Skeletal muscle satellite cell (primary cell): ENCODE results near the gene CIAO2A.
"Not testable (repeated sequence)": the region's sequence is repeated elsewhere in the genome, so short reads cannot be mapped to it uniquely, and the experiment has no call there.

Experiments used
- H3K27me3 ChIP-seq: 2 replicates; pipeline ENCODE4 v1.7.0; 2013; ENCODE audit warnings: low read length; ENCODE audit not compliant: control insufficient read depth, insufficient read depth
- H3K36me3 ChIP-seq: 2 replicates; pipeline ENCODE4 v1.7.0; 2013; ENCODE audit warnings: mild to moderate bottlenecking, control low read depth, low read length; ENCODE audit not compliant: insufficient read depth
- H3K4me1 ChIP-seq: 2 replicates; pipeline ENCODE4 v1.7.0; 2013; ENCODE audit warnings: low read length; ENCODE audit not compliant: control insufficient read depth, insufficient read depth
- H3K4me2 ChIP-seq: 2 replicates; pipeline ENCODE4 v1.7.0; 2013; ENCODE audit warnings: mild to moderate bottlenecking, low read length
- H3K4me3 ChIP-seq: 2 replicates; pipeline ENCODE4 v1.7.0; 2013; ENCODE audit warnings: low read length
- H3K9ac ChIP-seq: 2 replicates; pipeline ENCODE4 v1.7.0; 2013; ENCODE audit warnings: mild to moderate bottlenecking, low read depth, low read length, moderate library complexity
- H3K9me3 ChIP-seq: replicated peaks from 2 replicates; pipeline ENCODE4 v1.7.0; 2013; ENCODE audit warnings: mild to moderate bottlenecking, control low read depth, low read length

Gene CIAO2A

GRCh38 chr15:64068133-64068532 is 25.5 kb downstream of the CIAO2A start:
- Histone ChIP-seq H3K36me3 (peaks cover 8% of the 10 kb centered on the region), H3K9ac (no peak overlapping the region), H3K4me1 (peaks cover 46% of the 10 kb centered on the region), H3K27me3 (no peaks in the 10 kb centered on the region), H3K4me3 (no peak overlapping the region), H3K4me2 (no peak overlapping the region), H3K9me3 (no peaks in the 10 kb centered on the region)

GRCh38 chr15:64067564-64068030 is 26.0 kb downstream of the CIAO2A start:
- H3K4me2 ChIP-seq = peak overlapping the region; percentile 11
- peaks cover 41% of the 10 kb centered on the region for H3K4me1 ChIP-seq
- peaks cover 8% of the 10 kb centered on the region for H3K36me3 ChIP-seq
- H3K9ac ChIP-seq = no peak overlapping the region
- H3K27me3 ChIP-seq = no peaks in the 10 kb centered on the region
- no peak overlapping the region for H3K4me3 ChIP-seq
- H3K9me3 ChIP-seq = no peaks in the 10 kb centered on the region

GRCh38 chr15:64066451-64066850 is 27.2 kb downstream of the CIAO2A start:
- H3K4me1 ChIP-seq = peaks cover 30% of the 10 kb centered on the region
- H3K4me2 ChIP-seq = no peak overlapping the region

GRCh38 chr15:64060716-64061115 is 32.9 kb downstream of the CIAO2A start:
- Histone ChIP-seq H3K27me3 (no peaks in the 10 kb centered on the region), H3K9me3 (no peaks in the 10 kb centered on the region), H3K36me3 (no peaks in the 10 kb centered on the region), H3K4me2 (no peak overlapping the region), H3K4me3 (no peak overlapping the region), H3K4me1 (peaks cover 5% of the 10 kb centered on the region), H3K9ac (no peak overlapping the region)

More at GRCh38 chr15:64066451-64066850, 27.2 kb downstream of the CIAO2A start:
- H3K36me3 ChIP-seq = no peaks in the 10 kb centered on the region
- no peak overlapping the region for H3K4me3 ChIP-seq
- H3K27me3 ChIP-seq = no peaks in the 10 kb centered on the region
- H3K9me3 ChIP-seq = no peaks in the 10 kb centered on the region
- H3K9ac ChIP-seq = no peak overlapping the region

- not testable (repeated sequence) for H3K27me3 ChIP-seq, H3K4me1 ChIP-seq, H3K4me3 ChIP-seq, H3K9ac ChIP-seq, H3K9me3 ChIP-seq, H3K36me3 ChIP-seq, H3K4me2 ChIP-seq
These were observed 34.5 kb downstream of the CIAO2A start for GRCh38 chr15:64059104-64059503.

GRCh38 chr15:64058279-64058678 is 35.4 kb downstream of the CIAO2A start:
- Histone ChIP-seq H3K4me3 (no peak overlapping the region), H3K4me1 (peaks cover 5% of the 10 kb centered on the region), H3K36me3 (no peaks in the 10 kb centered on the region)

GRCh38 chr15:64053674-64054073 is 40.0 kb downstream of the CIAO2A start:
- not testable (repeated sequence) for H3K27me3 ChIP-seq, H3K4me1 ChIP-seq, H3K9me3 ChIP-seq, H3K4me3 ChIP-seq, H3K36me3 ChIP-seq, H3K9ac ChIP-seq, H3K4me2 ChIP-seq

More at GRCh38 chr15:64058279-64058678, 35.4 kb downstream of the CIAO2A start:
- Histone ChIP-seq H3K27me3 (no peaks in the 10 kb centered on the region), H3K9ac (no peak overlapping the region), H3K9me3 (no peaks in the 10 kb centered on the region), H3K4me2 (no peak overlapping the region)

GRCh38 chr15:64052925-64053491 is 40.6 kb downstream of the CIAO2A start:
- no peak overlapping the region for H3K9ac ChIP-seq
- no peaks in the 10 kb centered on the region for H3K36me3 ChIP-seq
- no peak overlapping the region for H3K4me3 ChIP-seq
- H3K27me3 ChIP-seq = peaks cover 11% of the 10 kb centered on the region
- no peaks in the 10 kb centered on the region for H3K4me1 ChIP-seq
- H3K9me3 ChIP-seq = no peaks in the 10 kb centered on the region
- H3K4me2 ChIP-seq = no peak overlapping the region

- no peaks in the 10 kb centered on the region for H3K9me3 ChIP-seq
- peaks cover 15% of the 10 kb centered on the region for H3K27me3 ChIP-seq
- no peak overlapping the region for H3K4me3 ChIP-seq
- no peak overlapping the region for H3K4me2 ChIP-seq
- peaks cover 4% of the 10 kb centered on the region for H3K4me1 ChIP-seq
- H3K36me3 ChIP-seq = no peaks in the 10 kb centered on the region
- H3K9ac ChIP-seq = no peak overlapping the region
These were observed 42.0 kb downstream of the CIAO2A start for GRCh38 chr15:64051407-64052259.

- Histone ChIP-seq H3K4me1 (peaks cover 6% of the 10 kb centered on the region), H3K9me3 (no peaks in the 10 kb centered on the region), H3K27me3 (peaks cover 15% of the 10 kb centered on the region), H3K36me3 (no peaks in the 10 kb centered on the region), H3K9ac (no peak overlapping the region), H3K4me3 (no peak overlapping the region), H3K4me2 (no peak overlapping the region)
These were observed 42.6 kb downstream of the CIAO2A start for GRCh38 chr15:64051093-64051402.

- no peaks in the 10 kb centered on the region for H3K36me3 ChIP-seq
- H3K27me3 ChIP-seq = peaks cover 15% of the 10 kb centered on the region
- H3K4me3 ChIP-seq = no peak overlapping the region
- H3K9me3 ChIP-seq = no peaks in the 10 kb centered on the region
- peaks cover 10% of the 10 kb centered on the region for H3K4me1 ChIP-seq
- no peak overlapping the region for H3K9ac ChIP-seq
- H3K4me2 ChIP-seq = no peak overlapping the region
These were observed 43.2 kb downstream of the CIAO2A start for GRCh38 chr15:64050281-64051092.
